Measurements from ENCODE around the gene AEBP2. TPM values are rescaled to one million over a fixed set of nuclear protein-coding genes. Genes with fewer than 3 reads are reported as not detected.

AEBP2 gene
- total RNA-seq, 4 donors from 2014 or later = 47.7 to 89.5 (median 56.7) TPM

GRCh38 chr12:19561411-19561961 lies 122.2 kb downstream of the AEBP2 start:
- Histone ChIP-seq H3K9me3 (no peaks in the 10 kb centered on the region), H3K36me3 (no peaks in the 10 kb centered on the region), H3K4me3 (no peak overlapping the region), H3K27ac (no peak overlapping the region), H3K4me1 (peaks cover 8% of the 10 kb centered on the region), H3K27me3 (no peaks in the 10 kb centered on the region)
- DNase-seq (ENCODE audit: low spot score in 2 of 2) = no peak
- TF ChIP-seq POLR2AphosphoS5 (IDR thresholded peaks at IDR 0.05) = no peak
- no peak for TF ChIP-seq EP300 (IDR thresholded peaks at IDR 0.05)
- TF ChIP-seq POLR2A (IDR thresholded peaks at IDR 0.05) = no peak
- TF ChIP-seq CTCF (IDR thresholded peaks at IDR 0.05) = no peak

Data from suprapubic skin (tissue), 4 donors.